ENCODE measurements around the gene INSIG2. TPM values are rescaled to one million over a fixed set of nuclear protein-coding genes. Genes with fewer than 3 reads are reported as not detected.
A peak's percentile ranks its signal among the peaks of the same experiment; 100 is the strongest.

Gene INSIG2
- total and polyA plus RNA-seq, 2 experiments from 2014 or later, result 27.3 to 35.3 TPM

GRCh38 chr2:118133916-118134315, 45.6 kb downstream of the INSIG2 start:
- Histone ChIP-seq H3K27ac (no peak overlapping the region), H3K4me3 (no peak overlapping the region), H3K9me2 (replicated peaks; ENCODE audit: insufficient read depth) (no peaks in the 10 kb centered on the region), H3K9me3 (ENCODE audit: low read depth) (no peaks in the 10 kb centered on the region), H3K36me3 (replicated peaks; ENCODE audit: insufficient read depth, low read depth) (no peaks in the 10 kb centered on the region), H3K4me2 (no peak overlapping the region), H3K4me1 (ENCODE audit: insufficient read depth) (no peaks in the 10 kb centered on the region), H3K27me3 (no peaks in the 10 kb centered on the region), H3K79me2 (no peaks in the 10 kb centered on the region), H2AFZ (no peak overlapping the region), H4K20me1 (ENCODE audit: insufficient read depth, poor library complexity, severe bottlenecking) (no peaks in the 10 kb centered on the region)
- 91% methylated on average over 2 of the region's 2 CpGs for WGBS (ENCODE audit: low lambda C conversion rate, missing lambda C conversion rate)
- DNase-seq (ENCODE audit: low spot score), result no peak
- TF ChIP-seq EZH2 (IDR thresholded peaks at IDR 0.05; ENCODE audit: borderline replicate concordance) (no peak), EZH2phosphoT487 (IDR thresholded peaks at IDR 0.05; ENCODE audit: low read depth, severe bottlenecking, unreplicated experiment) (no peak), CTCF (IDR thresholded peaks at IDR 0.05; ENCODE audit: poor library complexity) (no peak)

DNA sequence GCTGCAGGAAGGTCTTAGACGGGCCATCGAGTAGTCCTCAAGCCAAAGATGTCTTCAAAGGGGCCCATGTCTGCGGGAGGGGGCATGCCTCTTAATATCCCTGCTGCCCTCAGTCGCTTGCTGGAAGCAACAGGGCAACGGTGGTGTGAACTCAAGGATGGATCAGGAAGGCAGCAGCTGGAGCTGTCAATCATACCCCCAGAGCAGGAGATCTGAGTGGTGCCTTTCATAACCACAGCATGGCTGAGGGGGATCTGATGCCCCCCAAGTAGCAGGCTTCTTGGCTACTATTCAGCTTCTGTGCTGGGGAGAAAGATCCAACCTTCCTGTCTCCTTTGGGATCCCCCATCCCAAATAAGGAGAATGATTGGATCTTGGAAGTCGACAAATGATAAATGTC, 46.4 kb downstream of the INSIG2 start:
- no peak overlapping the region for H3K4me2 ChIP-seq

GRCh38 chr2:118145207-118145606, 56.9 kb downstream of the INSIG2 start:
- H3K9me3 ChIP-seq (ENCODE audit: low read depth), result no peaks in the 10 kb centered on the region
- TF ChIP-seq EZH2phosphoT487 (IDR thresholded peaks at IDR 0.05; ENCODE audit: low read depth, severe bottlenecking, unreplicated experiment) (no peak), EZH2 (IDR thresholded peaks at IDR 0.05; ENCODE audit: borderline replicate concordance) (no peak), CTCF (IDR thresholded peaks at IDR 0.05; ENCODE audit: poor library complexity) (no peak)
- no peak overlapping the region for H3K4me2 ChIP-seq
- DNase-seq (ENCODE audit: low spot score), result no peak
- no peak overlapping the region for H2AFZ ChIP-seq
- no peak overlapping the region for H3K4me3 ChIP-seq
- no peaks in the 10 kb centered on the region for H4K20me1 ChIP-seq (ENCODE audit: insufficient read depth, poor library complexity, severe bottlenecking)
- no peaks in the 10 kb centered on the region for H3K27me3 ChIP-seq
- WGBS (ENCODE audit: low lambda C conversion rate, missing lambda C conversion rate), result 90% methylated on average over 1 of the region's 1 CpG
- H3K79me2 ChIP-seq, result no peaks in the 10 kb centered on the region
- no peaks in the 10 kb centered on the region for H3K9me2 ChIP-seq (replicated peaks; ENCODE audit: insufficient read depth)
- no peak overlapping the region for H3K27ac ChIP-seq
- H3K36me3 ChIP-seq (replicated peaks; ENCODE audit: insufficient read depth, low read depth), result no peaks in the 10 kb centered on the region
- H3K4me1 ChIP-seq (ENCODE audit: insufficient read depth), result peaks cover 8% of the 10 kb centered on the region

More for the DNA sequence above, 46.4 kb downstream of the INSIG2 start:
- no peaks in the 10 kb centered on the region for H3K36me3 ChIP-seq (replicated peaks; ENCODE audit: insufficient read depth, low read depth)
- H2AFZ ChIP-seq, result no peak overlapping the region
- no peaks in the 10 kb centered on the region for H3K9me2 ChIP-seq (replicated peaks; ENCODE audit: insufficient read depth)
- TF ChIP-seq CTCF (IDR thresholded peaks at IDR 0.05; ENCODE audit: poor library complexity), result no peak
- TF ChIP-seq EZH2 (IDR thresholded peaks at IDR 0.05; ENCODE audit: borderline replicate concordance), result no peak
- no peak for TF ChIP-seq EZH2phosphoT487 (IDR thresholded peaks at IDR 0.05; ENCODE audit: low read depth, severe bottlenecking, unreplicated experiment)
- H3K9me3 ChIP-seq (ENCODE audit: low read depth), result no peaks in the 10 kb centered on the region
- no peaks in the 10 kb centered on the region for H3K27me3 ChIP-seq
- no peaks in the 10 kb centered on the region for H3K79me2 ChIP-seq
- WGBS (ENCODE audit: low lambda C conversion rate, missing lambda C conversion rate), result 93% methylated on average over 6 of the region's 6 CpGs
- no peak for DNase-seq (ENCODE audit: low spot score)
- no peak overlapping the region for H3K27ac ChIP-seq
- H3K4me1 ChIP-seq (ENCODE audit: insufficient read depth), result no peaks in the 10 kb centered on the region
- H4K20me1 ChIP-seq (ENCODE audit: insufficient read depth, poor library complexity, severe bottlenecking), result no peaks in the 10 kb centered on the region
- H3K4me3 ChIP-seq, result no peak overlapping the region

GRCh38 chr2:118145806-118146205, 57.5 kb downstream of the INSIG2 start:
- Histone ChIP-seq H3K27ac (peak overlapping the region; percentile 88), H3K4me1 (ENCODE audit: insufficient read depth) (peaks cover 8% of the 10 kb centered on the region), H3K4me3 (no peak overlapping the region), H3K36me3 (replicated peaks; ENCODE audit: insufficient read depth, low read depth) (no peaks in the 10 kb centered on the region), H3K9me2 (replicated peaks; ENCODE audit: insufficient read depth) (no peaks in the 10 kb centered on the region), H3K9me3 (ENCODE audit: low read depth) (no peaks in the 10 kb centered on the region), H3K4me2 (no peak overlapping the region), H3K27me3 (no peaks in the 10 kb centered on the region), H4K20me1 (ENCODE audit: insufficient read depth, poor library complexity, severe bottlenecking) (no peaks in the 10 kb centered on the region), H2AFZ (no peak overlapping the region), H3K79me2 (no peaks in the 10 kb centered on the region)
- no peak for DNase-seq (ENCODE audit: low spot score)
- no peak for TF ChIP-seq EZH2 (IDR thresholded peaks at IDR 0.05; ENCODE audit: borderline replicate concordance)
- TF ChIP-seq EZH2phosphoT487 (IDR thresholded peaks at IDR 0.05; ENCODE audit: low read depth, severe bottlenecking, unreplicated experiment), result no peak
- no peak for TF ChIP-seq CTCF (IDR thresholded peaks at IDR 0.05; ENCODE audit: poor library complexity)
- 90% methylated on average over 6 of the region's 6 CpGs for WGBS (ENCODE audit: low lambda C conversion rate, missing lambda C conversion rate)

Data from hepatocyte (in vitro differentiated cells).